ENCODE results near the gene E4F1.

Gene E4F1

DNA sequence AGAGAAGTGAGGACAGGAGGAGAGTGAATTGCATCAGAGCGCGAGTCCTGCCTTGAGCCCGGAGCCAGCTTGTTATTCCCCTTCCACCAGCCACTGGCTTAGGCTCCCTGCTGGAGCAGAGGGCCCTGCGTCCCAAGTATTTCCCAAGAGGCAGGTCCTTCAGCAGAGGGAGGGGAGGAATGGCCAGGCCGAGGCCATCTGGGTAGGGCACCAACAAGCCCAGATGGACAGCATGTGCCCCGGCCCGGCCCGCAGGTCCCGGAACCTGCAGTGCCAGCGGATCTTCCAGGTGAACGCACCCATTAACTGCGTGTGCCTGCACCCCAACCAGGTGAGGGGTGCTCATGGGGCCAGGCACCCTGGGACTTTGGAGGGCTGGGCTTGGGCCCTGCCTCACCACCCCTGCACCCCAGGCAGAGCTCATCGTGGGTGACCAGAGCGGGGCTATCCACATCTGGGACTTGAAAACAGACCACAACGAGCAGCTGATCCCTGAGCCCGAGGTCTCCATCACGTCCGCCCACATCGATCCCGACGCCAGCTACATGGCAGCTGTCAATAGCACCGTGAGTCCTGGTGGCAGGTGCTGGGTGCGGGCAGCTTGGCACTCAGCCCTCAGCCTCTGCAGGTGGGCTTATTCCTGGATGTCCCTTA is 16.5 kb upstream of the E4F1 start:
- no peak for DNase-seq (ENCODE audit: low read depth in 3 of 3)

DNA sequence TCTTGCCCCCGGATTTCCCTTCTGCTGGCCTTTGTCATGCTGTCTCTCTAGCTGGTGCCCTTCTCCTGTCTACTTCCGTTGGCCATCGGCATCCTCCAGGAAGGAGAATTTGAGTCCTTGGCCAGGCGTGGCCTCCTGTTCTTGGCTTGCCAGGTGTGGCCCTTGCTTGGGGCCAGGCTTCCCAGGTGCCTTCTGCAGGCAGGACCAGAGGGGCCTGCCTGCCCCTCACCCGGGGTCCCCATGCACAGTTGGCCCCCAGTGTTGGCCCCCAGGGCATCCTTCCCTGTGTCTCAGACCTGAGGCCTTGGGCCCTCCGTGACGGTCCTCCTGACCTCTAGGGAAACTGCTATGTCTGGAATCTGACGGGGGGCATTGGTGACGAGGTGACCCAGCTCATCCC is 15.5 kb upstream of the E4F1 start:
- no peak for DNase-seq (ENCODE audit: low read depth in 3 of 3)

DNA sequence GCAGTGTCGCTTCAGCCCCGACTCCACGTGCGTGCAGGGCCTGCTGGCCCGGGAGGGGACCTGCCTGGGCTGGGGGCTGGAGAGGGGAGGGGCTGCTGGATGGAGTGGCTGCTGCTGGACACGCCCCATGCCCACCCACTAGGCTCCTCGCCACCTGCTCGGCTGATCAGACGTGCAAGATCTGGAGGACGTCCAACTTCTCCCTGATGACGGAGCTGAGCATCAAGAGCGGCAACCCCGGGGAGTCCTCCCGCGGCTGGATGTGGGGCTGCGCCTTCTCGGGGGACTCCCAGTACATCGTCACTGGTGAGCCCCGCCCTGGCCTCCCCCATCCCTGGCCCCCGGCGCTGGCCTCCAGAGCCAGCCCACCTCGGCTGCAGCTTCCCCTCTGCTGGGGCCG is 15.1 kb upstream of the E4F1 start:
- DNase-seq (ENCODE audit: low read depth in 3 of 3) = no peak

DNA sequence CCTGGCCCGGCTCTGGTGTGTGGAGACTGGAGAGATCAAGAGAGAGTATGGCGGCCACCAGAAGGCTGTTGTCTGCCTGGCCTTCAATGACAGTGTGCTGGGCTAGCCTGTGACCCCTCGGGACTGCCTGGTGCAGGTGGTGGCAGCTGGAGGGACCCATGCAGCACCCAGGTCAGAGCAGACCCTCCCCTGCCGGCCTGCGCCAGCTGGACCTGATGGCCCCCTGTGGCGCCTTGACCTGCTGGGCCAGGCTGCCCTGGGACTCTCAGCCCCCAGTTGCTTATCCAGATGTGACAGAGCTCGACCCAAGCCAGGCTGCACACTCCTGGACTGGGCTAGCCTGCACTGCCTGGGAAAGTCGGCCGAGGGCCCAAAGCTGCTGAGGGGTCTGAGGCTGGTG is 14.6 kb upstream of the E4F1 start:
- no peak for DNase-seq (ENCODE audit: low read depth in 3 of 3)

DNA sequence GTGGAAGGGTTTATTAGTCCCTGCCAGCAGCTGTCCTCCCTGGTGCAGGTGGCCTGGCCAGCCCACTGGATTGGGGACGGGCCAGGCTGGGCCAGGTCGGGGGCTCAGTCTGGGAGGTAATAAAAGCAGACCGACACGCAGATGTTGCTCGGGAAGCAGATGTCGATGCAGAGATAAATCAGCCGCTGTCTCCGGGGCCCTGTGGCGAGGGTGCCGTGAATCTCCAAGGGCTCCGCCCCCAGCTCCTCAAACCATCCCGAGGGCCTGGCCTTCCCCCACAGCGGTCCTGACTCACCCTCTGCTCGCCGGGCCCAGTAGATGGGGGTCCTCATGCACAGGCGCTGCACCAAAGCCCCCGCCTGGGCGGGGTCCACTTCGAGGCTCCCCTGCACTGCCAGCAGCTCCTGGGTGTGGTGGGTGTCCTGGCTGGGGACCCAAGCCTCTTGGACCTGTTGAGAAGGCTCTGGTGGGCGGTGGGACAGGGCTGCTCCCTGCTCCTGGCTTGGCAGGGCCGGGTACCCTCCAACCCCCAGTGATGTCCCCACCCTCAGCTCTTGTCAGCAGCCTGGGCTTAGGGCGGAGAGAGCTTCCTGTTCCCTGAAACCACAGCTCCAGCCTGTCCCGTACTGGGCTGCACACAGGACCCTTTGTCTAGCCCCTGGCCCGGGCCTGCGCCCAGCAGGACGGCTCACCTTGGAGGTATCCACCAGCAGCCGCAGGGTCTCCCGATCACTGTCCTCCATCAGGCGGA is 14.0 kb upstream of the E4F1 start:
- DNase-seq (ENCODE audit: low read depth in 3 of 3) = no peak

DNA sequence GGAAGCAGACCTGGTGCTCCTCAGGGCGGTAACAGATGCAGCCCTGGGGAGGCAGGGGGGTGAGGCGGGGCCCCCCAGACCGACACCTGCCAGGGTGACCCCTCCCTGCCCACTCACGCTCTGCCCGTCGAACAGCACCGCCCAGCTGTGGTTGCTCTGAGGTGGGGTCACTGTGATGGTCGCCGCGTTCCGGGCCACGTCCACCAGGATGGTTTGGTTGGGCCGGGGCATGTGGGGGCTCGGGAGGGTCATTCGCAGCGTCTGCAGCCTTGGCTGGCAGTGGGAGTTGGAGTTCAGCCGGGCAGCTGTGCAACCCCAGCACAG is 13.4 kb upstream of the E4F1 start:
- no peak for DNase-seq (ENCODE audit: low read depth in 3 of 3)

DNA sequence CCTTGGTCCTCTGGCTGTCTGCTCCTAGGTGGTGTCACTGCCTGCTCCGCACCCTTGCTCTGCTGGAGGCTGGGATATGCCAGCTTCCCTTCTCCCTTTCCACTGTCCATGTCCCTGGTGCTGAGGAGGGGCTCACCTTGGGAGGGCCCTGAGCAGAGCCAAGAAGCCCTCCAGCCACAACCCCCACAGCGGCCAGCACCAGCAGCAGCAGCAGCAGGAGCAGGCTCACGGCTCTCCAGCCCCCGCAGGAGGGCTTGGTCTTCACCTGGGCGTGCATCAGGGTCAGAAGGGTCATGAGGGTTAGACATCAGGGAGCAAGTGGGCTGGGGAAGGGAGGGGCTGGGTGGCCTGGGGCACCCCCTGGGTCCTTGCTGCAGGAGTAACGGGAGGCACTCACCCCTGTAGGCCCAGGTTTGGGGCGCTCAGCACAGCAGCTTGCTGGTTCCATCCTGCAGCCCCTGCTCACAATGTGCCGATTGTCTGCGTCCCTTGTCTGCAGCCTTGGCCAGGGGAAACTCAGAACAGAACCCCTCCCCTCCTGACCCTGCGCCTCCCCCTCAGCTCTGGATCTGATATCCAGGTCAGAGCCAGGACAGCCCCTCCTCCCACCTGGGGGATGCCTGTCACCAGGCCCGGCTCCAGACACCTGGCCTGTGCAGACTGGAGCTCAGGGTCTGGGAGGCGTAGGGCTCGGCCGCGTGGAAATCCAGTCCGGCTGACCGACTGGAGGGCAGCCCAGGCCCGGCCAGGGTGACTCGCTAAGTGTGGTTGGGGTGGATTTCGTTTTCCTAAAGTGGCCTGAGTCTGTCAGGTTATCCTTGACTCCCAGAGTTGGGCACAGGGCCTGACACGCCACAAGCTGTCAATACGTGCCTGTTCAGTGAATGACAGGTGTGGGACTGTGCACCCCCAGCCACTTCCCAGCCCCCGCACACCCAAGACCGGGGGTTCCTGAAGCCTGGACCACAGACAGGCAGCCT is 12.7 kb upstream of the E4F1 start, which contains the start of gene BRICD5:
TSS of gene BRICD5 (minus strand) at position 478 of the 980 bp plus-strand sequence. CDS start at position 448, 30 bp downstream.
- no peak for DNase-seq (ENCODE audit: low read depth in 3 of 3)

DNA sequence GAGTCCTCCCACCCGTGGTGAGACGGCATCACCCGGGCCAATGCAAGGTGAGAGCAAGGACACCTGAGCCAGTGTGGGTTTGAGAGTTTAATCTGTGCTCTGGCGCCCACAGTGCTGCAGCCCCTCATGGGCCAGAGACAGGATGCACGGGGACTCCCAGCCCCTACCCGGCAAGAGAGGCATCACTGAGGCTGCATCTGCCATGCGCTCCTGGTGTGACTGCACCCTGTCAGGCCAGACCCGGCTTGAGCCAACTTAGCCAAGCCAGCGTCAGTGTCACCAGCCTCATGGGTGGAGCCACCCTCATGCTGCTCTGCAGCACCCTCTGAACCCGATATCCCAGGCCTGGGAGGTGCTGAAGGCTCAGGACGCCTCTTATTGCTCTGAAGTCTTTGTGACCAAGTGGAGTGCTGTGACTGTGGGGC is 11.5 kb upstream of the E4F1 start:
- DNase-seq (ENCODE audit: low read depth in 3 of 3) = no peak

DNA sequence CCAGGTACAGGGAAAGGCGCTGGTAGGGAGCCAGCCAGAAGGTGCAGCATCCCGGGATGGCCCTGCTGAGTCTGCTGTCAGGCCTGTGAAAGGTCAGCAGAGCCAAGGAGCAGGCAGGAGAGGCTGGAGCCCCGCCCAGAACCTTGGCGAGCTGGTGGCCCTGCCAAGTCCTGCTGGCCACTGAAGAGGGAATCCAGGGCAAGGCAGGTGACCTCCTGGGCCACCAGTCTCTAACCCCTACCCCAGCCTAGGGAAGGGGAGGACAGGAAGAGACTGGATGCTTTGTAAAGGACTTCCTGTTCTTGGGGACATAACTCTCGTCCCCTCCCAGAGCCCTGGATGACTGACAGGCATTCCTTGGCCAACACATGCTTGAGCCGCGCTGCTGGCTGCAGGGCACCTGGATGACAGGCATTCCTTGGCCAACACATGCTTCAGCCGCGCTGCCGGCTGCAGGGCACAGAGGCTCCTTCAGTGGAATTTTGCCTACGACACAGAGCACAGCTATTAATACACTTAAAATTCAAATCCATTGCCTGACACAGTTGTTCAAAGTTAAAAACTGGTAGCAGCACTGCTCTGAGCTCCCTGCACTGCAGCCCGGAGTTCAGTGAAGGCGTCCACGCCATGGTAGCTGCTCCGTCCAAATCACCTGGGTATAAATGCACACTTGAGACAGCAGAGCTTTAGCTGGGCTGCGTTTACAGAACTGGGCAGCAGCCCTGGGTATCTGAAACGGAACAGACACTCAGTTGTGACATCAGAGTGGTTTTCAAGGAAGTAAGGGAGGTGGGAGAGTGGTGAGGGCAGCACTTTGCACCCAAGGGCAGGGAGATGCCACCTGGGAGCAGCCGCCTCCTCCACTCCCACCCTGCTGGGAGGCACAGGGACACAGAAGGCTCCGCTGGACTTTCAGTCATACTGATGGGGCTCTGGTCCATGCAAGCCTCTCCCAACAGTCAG is 10.7 kb upstream of the E4F1 start:
- no peak for DNase-seq (ENCODE audit: low read depth in 3 of 3)

DNA sequence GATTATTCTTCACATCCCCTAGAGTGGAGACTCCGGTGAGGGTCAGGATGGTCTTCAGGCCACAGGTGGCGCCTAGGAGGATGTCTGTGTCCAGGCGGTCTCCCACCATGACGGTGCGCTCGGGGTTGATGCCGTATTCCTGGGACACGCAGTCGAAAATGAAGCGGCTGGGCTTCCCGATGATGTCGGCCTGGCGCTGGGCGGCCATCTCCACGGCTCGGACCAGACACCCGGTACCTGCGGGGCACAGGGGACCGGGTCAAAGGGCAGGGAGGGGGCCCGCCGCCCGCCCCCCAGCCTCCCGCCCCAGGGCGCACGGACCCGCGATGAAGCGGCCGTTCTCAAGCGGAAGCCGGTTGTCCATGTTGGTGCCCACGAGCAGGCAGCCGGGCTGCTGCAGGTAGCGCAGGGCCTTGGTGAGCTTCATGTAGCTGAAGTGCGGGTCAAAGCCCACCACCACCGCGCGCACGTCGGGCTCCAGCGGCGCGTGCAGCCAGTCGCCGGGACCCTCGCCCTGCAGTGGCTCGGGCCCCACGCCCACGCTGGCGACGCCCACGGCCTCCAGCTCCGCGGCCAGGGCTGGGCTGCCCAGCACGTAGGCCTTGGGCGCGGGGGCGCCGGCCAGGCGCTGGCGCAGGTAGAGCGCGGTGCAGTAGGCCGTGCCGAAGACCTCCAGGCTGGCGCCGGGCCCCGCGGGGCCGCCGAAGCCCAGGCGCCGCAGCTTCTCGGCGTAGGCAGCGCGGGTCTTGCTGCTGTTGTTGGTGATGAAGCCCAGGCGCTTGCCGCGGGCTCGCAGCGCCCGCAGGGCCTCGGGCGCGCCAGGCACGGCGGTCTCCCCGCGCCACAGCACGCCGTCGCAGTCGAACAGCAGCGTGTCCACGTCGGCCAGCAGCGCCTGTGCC is 9.3 kb upstream of the E4F1 start:
- DNase-seq (ENCODE audit: low read depth in 3 of 3) = no peak

DNA sequence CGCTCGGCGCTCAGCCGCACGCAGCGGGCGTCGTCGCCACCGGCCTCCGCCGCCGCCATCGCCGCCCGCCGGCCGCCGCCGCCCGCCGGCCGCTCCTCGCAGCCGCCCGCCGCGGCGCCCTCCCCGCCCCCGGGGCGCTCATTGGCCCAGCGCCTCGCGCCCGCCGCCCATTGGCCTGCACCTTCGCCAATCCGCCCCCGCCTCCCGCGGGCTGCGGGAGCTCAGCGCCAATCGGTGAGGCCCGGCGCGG is 8.7 kb upstream of the E4F1 start, which contains the start of gene PGP:
TSS of gene PGP (minus strand) at position 122 of the 250 bp plus-strand sequence. CDS start at position 59, 63 bp downstream.
- DNase-seq (ENCODE audit: low read depth in 3 of 3) = no peak

DNA sequence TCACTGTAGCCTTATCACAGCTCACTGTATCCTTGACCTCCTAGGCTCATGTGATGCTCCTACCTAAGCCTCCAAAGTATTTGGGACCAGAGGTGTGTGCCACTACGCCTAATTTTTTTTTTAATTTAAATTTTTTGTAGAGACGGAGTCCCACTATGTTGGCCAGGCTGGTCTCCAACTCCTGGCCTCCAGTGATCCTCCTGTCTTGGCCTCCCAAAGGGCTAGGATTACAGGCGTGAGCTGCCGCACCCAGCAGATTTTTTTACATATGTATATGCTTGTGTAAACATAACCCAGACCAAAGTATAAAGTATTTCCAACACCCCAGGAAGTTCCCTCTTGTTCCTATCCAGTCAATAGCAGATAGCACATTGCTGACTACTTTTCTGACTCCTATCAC is 7.1 kb upstream of the E4F1 start:
- no peak for DNase-seq (ENCODE audit: low read depth in 3 of 3)

DNA sequence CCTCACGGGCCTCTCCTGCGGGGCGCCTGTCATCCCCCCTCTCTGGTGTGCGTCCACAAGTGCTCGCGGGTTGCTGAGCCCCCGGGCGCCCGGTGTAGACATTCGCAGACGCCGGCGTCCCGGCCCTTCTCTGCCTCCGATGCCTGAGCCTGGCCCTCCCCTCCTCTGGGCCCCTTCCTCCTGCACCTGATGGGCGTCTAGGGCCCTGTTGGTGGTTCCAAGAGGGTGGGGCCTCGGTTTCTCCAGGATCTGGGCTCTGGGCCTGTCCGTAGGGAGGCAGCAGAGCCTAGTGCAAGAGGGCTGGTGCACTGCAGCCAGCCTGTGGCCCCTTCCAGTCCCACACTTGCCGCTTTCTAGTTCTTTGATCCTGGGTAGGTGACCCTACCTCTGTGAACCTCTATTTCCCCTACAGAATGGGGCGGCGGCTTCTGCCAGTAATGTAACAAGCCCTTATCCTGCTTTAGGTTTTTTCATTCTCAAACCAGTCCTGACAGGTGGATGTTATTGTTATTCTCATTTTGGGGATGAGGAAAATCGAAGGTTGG is 623 bp downstream of the E4F1 start:
- DNase-seq (ENCODE audit: low read depth in 3 of 3) = no peak

DNA sequence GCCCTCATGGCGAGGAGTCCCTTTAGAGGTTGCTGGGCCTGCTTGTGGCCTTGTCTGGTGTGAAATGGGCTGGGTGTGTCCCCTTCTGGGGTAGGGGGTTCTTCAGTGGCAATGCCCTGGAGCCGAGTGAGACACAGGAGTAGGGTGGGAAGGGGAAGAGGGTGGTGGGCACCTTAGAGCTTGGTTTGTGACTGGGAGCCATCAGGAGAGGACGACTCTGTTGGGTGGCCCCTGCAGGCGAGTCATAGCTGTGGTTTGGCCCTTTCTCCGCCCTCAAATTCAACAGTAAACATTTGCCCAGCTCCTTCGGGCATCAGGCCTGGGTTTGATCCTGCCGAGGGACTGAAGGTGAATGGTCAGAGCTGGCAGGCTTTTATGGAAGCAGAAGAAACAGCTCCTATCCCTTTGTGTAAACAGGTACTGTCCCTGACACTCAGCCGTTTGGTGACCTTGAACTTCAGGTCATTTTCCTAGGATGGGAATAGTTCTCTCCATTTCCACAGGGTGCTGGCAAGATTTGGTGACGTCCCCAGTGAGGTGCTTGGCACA is 2.9 kb downstream of the E4F1 start:
- no peak for DNase-seq (ENCODE audit: low read depth in 3 of 3)

DNA sequence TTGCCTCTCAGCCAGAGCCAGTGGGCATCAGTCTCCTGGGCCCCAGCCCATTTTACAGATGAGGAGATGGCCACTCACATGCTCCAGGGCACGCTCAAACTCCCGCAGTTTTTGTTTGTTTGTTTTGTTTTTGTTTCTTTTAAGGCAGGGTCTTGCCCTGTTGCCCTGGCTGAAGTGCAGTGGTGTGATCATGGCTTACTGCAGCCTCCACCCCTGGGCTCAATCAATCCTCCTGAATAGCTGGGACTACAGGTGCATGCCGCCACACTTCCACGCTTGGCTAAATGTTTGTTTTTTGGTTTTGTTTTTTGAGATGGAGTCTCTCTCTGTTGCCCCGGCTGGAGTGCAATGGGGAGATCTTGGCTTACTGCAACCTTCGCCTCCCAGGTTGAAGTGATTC is 3.5 kb downstream of the E4F1 start:
- DNase-seq (ENCODE audit: low read depth in 3 of 3) = no peak

DNA sequence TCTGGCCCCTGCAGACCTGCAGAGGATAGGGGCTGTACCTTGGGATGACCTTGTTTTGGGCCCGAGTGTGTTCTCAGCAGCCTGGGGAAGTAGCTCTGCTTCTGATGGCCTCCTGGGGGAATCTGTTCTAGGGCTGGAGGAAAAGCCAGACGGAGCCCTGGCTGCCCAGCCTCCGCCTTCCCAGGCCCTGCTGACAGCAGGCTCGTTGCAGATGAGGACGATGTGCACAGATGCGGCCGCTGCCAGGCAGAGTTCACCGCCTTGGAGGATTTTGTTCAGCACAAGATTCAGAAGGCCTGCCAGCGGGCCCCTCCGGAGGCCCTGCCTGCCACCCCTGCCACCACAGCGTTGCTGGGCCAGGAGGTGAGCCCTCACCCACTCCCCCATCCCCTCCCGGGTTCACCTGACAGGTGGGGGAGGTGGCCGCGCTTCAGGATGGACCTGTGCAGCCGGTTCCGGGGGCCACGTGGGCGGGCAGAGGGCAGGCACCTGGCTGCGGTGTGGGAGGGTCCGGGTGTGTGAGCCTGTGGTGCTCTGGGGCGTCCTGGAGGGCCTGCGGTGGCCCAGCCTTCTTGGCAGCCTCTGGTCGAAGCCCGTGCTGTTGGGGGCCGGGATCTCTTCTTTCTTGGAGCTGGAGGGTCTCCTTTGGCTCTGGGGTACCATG is 4.9 kb downstream of the E4F1 start:
- no peak for DNase-seq (ENCODE audit: low read depth in 3 of 3)

DNA sequence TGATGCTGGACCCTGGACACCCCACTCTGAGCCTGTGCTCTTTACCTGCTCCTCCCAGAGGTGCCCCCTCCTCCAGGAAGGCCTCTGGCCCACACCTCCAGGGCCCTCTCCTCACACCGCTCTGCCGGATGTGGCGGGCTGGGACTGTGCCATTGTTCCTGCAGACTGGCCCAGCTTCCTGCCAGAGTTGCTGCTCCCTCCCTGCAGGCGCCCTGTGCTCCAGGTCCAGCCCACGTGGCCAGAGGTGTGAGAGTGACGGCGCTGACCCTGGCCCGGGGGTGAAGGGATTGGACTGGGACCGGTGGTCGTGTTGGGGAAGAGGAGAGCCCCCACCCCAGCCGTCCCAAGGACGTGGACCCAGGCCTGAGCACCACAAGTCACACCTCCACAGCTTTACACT is 5.7 kb downstream of the E4F1 start:
- no peak for DNase-seq (ENCODE audit: low read depth in 3 of 3)

DNA sequence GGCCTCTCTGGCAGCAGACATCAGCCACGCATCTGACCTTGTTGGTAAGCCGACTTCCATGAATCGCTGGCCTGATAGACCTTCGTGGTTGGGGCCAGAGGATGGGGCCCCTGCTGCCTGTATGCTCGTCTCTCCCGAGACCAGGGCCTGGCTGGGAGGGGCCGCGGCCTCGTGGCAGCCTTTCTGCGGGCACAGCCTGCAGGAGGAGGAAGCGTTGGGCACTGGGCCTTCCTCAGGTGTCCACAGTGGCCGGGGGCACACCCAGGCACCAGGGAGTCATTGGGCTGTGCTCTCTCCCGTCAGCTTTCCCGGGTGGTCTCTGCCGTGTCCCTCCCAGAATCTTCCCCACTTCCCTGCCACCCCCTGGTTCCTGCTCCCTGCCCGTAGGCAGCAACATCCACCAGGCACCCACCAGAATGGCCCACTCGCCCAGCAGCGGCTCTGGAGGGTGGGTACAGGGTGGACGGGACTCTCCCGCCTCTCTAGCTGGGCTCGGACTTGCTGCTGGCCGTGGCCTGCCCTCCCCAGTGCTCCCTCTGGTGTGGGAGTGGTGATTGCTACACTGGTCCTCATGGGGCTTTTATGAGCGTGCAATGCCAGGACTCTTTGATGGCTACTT is 6.3 kb downstream of the E4F1 start:
- no peak for DNase-seq (ENCODE audit: low read depth in 3 of 3)

DNA sequence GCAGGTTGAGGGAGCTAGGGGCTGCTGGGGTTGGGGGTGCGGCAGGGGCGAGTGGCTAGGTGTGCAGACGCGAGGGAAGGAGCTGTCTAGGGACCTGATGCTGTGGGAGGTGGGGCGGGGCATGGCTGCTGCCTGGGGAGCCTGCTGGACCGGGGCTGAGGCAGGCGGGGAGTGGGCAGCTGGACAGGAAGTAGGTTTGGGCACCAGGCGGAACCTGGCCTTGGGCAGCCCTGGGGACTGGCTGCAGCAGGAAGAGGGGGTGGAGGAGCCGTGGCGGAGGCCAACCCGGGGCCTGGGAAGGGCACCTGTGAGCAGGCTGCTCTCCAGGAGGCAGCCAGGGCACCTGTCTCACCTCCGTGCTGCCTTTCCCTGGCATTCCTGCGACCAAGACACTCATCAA is 7.0 kb downstream of the E4F1 start:
- no peak for DNase-seq (ENCODE audit: low read depth in 3 of 3)
